Measurements from ENCODE around the gene WDR70.
"Not testable (repeated sequence)": the region's sequence is repeated elsewhere in the genome, so short reads cannot be mapped to it uniquely, and the experiment has no call there.

The WDR70 gene

GRCh38 chr5:37679903-37680302 is 300.8 kb downstream of the WDR70 start:
- not testable (repeated sequence) for H3K4me1 ChIP-seq (ENCODE audit: control insufficient read depth, insufficient read depth, low read length); H3K9me3 ChIP-seq (ENCODE audit: control insufficient read depth in 2 of 2, low read length in 2 of 2); H3K9ac ChIP-seq (ENCODE audit: low read length in 2 of 2); H3K36me3 ChIP-seq (ENCODE audit: control insufficient read depth in 2 of 2, insufficient read depth in 2 of 2, low read length in 2 of 2); H3K27me3 ChIP-seq (ENCODE audit: control insufficient read depth in 1 of 2, insufficient read depth in 2 of 2, low read length in 2 of 2); H3K4me3 ChIP-seq (ENCODE audit: low read length in 2 of 2); H3K27ac ChIP-seq (ENCODE audit: low read length)

- Histone ChIP-seq H3K27me3 (ENCODE audit: control insufficient read depth in 1 of 2, insufficient read depth in 2 of 2, low read length in 2 of 2) (no peaks in the 10 kb centered on the region), H3K9me3 (ENCODE audit: control insufficient read depth in 2 of 2, low read length in 2 of 2) (no peaks in the 10 kb centered on the region), H3K27ac (ENCODE audit: low read length) (no peak overlapping the region), H3K36me3 (ENCODE audit: control insufficient read depth in 2 of 2, insufficient read depth in 2 of 2, low read length in 2 of 2) (no peaks in the 10 kb centered on the region), H3K9ac (ENCODE audit: low read length in 2 of 2) (no peak overlapping the region), H3K4me3 (ENCODE audit: low read length in 2 of 2) (no peak overlapping the region), H3K4me1 (ENCODE audit: control insufficient read depth, insufficient read depth, low read length) (no peaks in the 10 kb centered on the region)
These were observed 304.0 kb downstream of the WDR70 start for GRCh38 chr5:37683072-37683471.

GRCh38 chr5:37685211-37685610 is 306.1 kb downstream of the WDR70 start:
- Histone ChIP-seq H3K4me1 (ENCODE audit: control insufficient read depth, insufficient read depth, low read length) (no peaks in the 10 kb centered on the region), H3K27ac (ENCODE audit: low read length) (no peak overlapping the region), H3K9me3 (ENCODE audit: control insufficient read depth in 2 of 2, low read length in 2 of 2) (no peaks in the 10 kb centered on the region), H3K9ac (ENCODE audit: low read length in 2 of 2) (no peak overlapping the region), H3K4me3 (ENCODE audit: low read length in 2 of 2) (no peak overlapping the region), H3K27me3 (ENCODE audit: control insufficient read depth in 1 of 2, insufficient read depth in 2 of 2, low read length in 2 of 2) (no peaks in the 10 kb centered on the region), H3K36me3 (ENCODE audit: control insufficient read depth in 2 of 2, insufficient read depth in 2 of 2, low read length in 2 of 2) (no peaks in the 10 kb centered on the region)

DNA sequence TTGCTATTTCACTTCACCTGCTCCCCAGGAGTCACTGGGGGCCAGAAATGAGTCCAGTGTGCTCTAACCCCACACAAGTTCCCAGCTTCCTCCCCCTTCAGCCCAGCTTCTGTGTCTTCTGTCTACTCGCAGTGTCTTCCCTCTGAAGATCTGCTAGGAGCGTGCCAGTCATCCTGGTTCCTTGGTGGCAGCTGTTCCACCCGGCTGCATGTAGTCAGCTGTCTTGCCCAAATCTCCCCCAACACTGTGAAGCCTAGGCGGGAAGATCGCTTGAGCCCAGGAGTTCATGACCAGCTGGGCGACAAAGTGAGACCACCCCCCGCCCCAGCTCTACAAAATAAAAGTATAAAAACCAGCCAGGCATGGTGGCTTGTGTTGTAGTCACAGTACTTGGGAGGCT is 306.7 kb downstream of the WDR70 start:
- no peaks in the 10 kb centered on the region for H3K36me3 ChIP-seq (ENCODE audit: control insufficient read depth in 2 of 2, insufficient read depth in 2 of 2, low read length in 2 of 2)
- no peaks in the 10 kb centered on the region for H3K9me3 ChIP-seq (ENCODE audit: control insufficient read depth in 2 of 2, low read length in 2 of 2)
- no peaks in the 10 kb centered on the region for H3K4me1 ChIP-seq (ENCODE audit: control insufficient read depth, insufficient read depth, low read length)
- no peak overlapping the region for H3K9ac ChIP-seq (ENCODE audit: low read length in 2 of 2)
- no peak overlapping the region for H3K4me3 ChIP-seq (ENCODE audit: low read length in 2 of 2)
- no peaks in the 10 kb centered on the region for H3K27me3 ChIP-seq (ENCODE audit: control insufficient read depth in 1 of 2, insufficient read depth in 2 of 2, low read length in 2 of 2)
- H3K27ac ChIP-seq (ENCODE audit: low read length) = no peak overlapping the region

DNA sequence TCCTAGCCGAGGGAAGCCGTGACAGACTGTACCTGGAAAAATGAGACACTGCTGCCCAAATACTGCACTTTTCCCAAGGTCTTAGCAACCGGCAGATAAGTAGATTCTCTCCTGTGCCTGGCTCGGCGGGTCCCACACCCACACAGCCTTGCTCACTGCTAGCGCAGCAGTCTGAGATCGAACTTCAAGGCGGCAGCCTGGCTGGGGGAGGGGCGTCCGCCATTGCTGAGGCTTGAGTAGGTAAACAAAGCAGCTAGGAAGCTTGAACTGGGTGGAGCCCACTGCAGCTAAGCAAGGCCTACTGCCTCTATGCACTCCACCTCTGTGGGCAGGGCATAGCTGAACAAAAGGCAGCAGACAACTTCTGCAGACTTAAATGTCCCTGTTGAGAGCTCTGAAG is 309.8 kb downstream of the WDR70 start:
- H3K4me1 ChIP-seq (ENCODE audit: control insufficient read depth, insufficient read depth, low read length); H3K4me3 ChIP-seq (ENCODE audit: low read length in 2 of 2); H3K27me3 ChIP-seq (ENCODE audit: control insufficient read depth in 1 of 2, insufficient read depth in 2 of 2, low read length in 2 of 2); H3K36me3 ChIP-seq (ENCODE audit: control insufficient read depth in 2 of 2, insufficient read depth in 2 of 2, low read length in 2 of 2); H3K27ac ChIP-seq (ENCODE audit: low read length); H3K9me3 ChIP-seq (ENCODE audit: control insufficient read depth in 2 of 2, low read length in 2 of 2); H3K9ac ChIP-seq (ENCODE audit: low read length in 2 of 2): not testable (repeated sequence)

DNA sequence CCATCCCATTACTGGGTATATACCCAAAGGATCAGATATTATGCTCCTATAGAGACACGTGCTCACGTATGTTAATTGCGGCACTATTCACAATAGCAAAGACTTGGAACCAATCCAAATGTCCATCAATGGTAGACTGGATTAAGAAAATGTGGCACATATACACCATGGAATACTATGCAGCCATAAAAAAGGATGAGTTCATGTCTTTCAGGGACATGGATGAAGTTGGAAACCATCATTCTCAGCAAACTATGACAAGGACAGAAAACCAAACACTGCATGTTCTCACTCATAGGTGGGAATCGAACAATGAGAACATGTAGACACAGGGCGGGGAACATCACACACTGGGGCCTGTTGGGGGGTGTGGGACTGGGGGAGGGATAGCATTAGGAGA is 315.2 kb downstream of the WDR70 start:
- H3K4me3 ChIP-seq (ENCODE audit: low read length in 2 of 2); H3K27ac ChIP-seq (ENCODE audit: low read length); H3K9ac ChIP-seq (ENCODE audit: low read length in 2 of 2); H3K36me3 ChIP-seq (ENCODE audit: control insufficient read depth in 2 of 2, insufficient read depth in 2 of 2, low read length in 2 of 2); H3K4me1 ChIP-seq (ENCODE audit: control insufficient read depth, insufficient read depth, low read length); H3K9me3 ChIP-seq (ENCODE audit: control insufficient read depth in 2 of 2, low read length in 2 of 2); H3K27me3 ChIP-seq (ENCODE audit: control insufficient read depth in 1 of 2, insufficient read depth in 2 of 2, low read length in 2 of 2): not testable (repeated sequence)

DNA sequence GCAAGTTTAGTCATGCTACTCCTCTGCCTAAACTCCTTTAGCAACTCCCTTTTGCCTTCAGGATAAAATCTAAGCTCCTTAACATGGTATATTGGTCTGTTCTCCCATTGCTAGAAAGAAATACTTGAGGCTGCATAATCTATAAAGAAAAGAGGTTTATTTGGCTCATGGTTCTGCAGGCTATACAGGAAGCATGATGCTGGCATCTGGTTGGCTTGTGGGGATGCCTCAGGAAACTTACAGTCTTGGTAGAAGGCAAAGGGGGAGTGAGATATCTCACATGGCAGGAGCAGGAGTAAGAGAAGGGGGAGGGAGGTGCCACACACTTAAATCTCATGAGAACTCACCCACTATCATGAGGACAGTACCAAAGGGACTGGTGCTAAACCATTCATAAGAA is 315.7 kb downstream of the WDR70 start:
- H3K9ac ChIP-seq (ENCODE audit: low read length in 2 of 2) = no peak overlapping the region
- no peaks in the 10 kb centered on the region for H3K9me3 ChIP-seq (ENCODE audit: control insufficient read depth in 2 of 2, low read length in 2 of 2)
- no peak overlapping the region for H3K4me3 ChIP-seq (ENCODE audit: low read length in 2 of 2)
- H3K27me3 ChIP-seq (ENCODE audit: control insufficient read depth in 1 of 2, insufficient read depth in 2 of 2, low read length in 2 of 2) = no peaks in the 10 kb centered on the region
- H3K4me1 ChIP-seq (ENCODE audit: control insufficient read depth, insufficient read depth, low read length) = no peaks in the 10 kb centered on the region
- no peaks in the 10 kb centered on the region for H3K36me3 ChIP-seq (ENCODE audit: control insufficient read depth in 2 of 2, insufficient read depth in 2 of 2, low read length in 2 of 2)
- no peak overlapping the region for H3K27ac ChIP-seq (ENCODE audit: low read length)

GRCh38 chr5:37695647-37696046 is 316.5 kb downstream of the WDR70 start:
- Histone ChIP-seq H3K4me1 (ENCODE audit: control insufficient read depth, insufficient read depth, low read length) (no peaks in the 10 kb centered on the region), H3K4me3 (ENCODE audit: low read length in 2 of 2) (no peak overlapping the region), H3K27ac (ENCODE audit: low read length) (no peak overlapping the region), H3K27me3 (ENCODE audit: control insufficient read depth in 1 of 2, insufficient read depth in 2 of 2, low read length in 2 of 2) (no peaks in the 10 kb centered on the region), H3K9me3 (ENCODE audit: control insufficient read depth in 2 of 2, low read length in 2 of 2) (no peaks in the 10 kb centered on the region), H3K36me3 (ENCODE audit: control insufficient read depth in 2 of 2, insufficient read depth in 2 of 2, low read length in 2 of 2) (no peaks in the 10 kb centered on the region), H3K9ac (ENCODE audit: low read length in 2 of 2) (no peak overlapping the region)

GRCh38 chr5:37696190-37697021 is 317.3 kb downstream of the WDR70 start:
- Histone ChIP-seq H3K9ac (ENCODE audit: low read length in 2 of 2) (no peak overlapping the region), H3K4me1 (ENCODE audit: control insufficient read depth, insufficient read depth, low read length) (no peaks in the 10 kb centered on the region), H3K4me3 (ENCODE audit: low read length in 2 of 2) (no peak overlapping the region), H3K27ac (ENCODE audit: low read length) (no peak overlapping the region), H3K9me3 (ENCODE audit: control insufficient read depth in 2 of 2, low read length in 2 of 2) (no peaks in the 10 kb centered on the region), H3K27me3 (ENCODE audit: control insufficient read depth in 1 of 2, insufficient read depth in 2 of 2, low read length in 2 of 2) (no peaks in the 10 kb centered on the region), H3K36me3 (ENCODE audit: control insufficient read depth in 2 of 2, insufficient read depth in 2 of 2, low read length in 2 of 2) (no peaks in the 10 kb centered on the region)

DNA sequence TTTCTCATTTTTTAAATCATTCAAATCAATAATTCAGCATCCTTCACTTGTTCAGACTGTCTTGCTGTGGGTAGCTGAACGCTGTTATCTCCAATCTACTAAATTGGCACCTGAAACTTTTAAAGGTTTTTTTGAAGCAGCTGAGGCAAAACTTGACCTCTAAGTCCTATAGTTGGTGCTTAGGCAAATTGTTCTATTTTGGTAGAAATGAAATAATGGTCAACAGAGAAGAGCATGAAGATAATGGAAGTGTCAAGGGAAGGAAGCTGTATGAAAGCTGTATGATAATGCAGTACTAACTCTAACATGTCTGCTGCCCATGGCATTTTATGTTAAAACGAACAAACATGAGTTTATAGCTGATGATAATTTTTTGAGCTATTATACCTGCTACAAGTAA is 322.8 kb downstream of the WDR70 start:
- Histone ChIP-seq H3K9ac (ENCODE audit: low read length in 2 of 2) (no peak overlapping the region), H3K27ac (ENCODE audit: low read length) (no peak overlapping the region), H3K4me1 (ENCODE audit: control insufficient read depth, insufficient read depth, low read length) (no peaks in the 10 kb centered on the region), H3K9me3 (ENCODE audit: control insufficient read depth in 2 of 2, low read length in 2 of 2) (no peaks in the 10 kb centered on the region), H3K36me3 (ENCODE audit: control insufficient read depth in 2 of 2, insufficient read depth in 2 of 2, low read length in 2 of 2) (peaks cover 0 to 3% of the 10 kb centered on the region in 2 donors), H3K4me3 (ENCODE audit: low read length in 2 of 2) (no peak overlapping the region), H3K27me3 (ENCODE audit: control insufficient read depth in 1 of 2, insufficient read depth in 2 of 2, low read length in 2 of 2) (no peaks in the 10 kb centered on the region)

GRCh38 chr5:37703841-37704241 is 324.7 kb downstream of the WDR70 start:
- Histone ChIP-seq H3K27me3 (ENCODE audit: control insufficient read depth in 1 of 2, insufficient read depth in 2 of 2, low read length in 2 of 2) (no peaks in the 10 kb centered on the region), H3K9ac (ENCODE audit: low read length in 2 of 2) (no peak overlapping the region), H3K9me3 (ENCODE audit: control insufficient read depth in 2 of 2, low read length in 2 of 2) (no peaks in the 10 kb centered on the region), H3K27ac (ENCODE audit: low read length) (no peak overlapping the region), H3K4me1 (ENCODE audit: control insufficient read depth, insufficient read depth, low read length) (no peaks in the 10 kb centered on the region), H3K36me3 (ENCODE audit: control insufficient read depth in 2 of 2, insufficient read depth in 2 of 2, low read length in 2 of 2) (peaks cover 0 to 3% of the 10 kb centered on the region in 2 donors), H3K4me3 (ENCODE audit: low read length in 2 of 2) (no peak overlapping the region)
